HG03565 (cell line): ENCODE results near the gene TIAM2.
"Not testable (repeated sequence)": the region's sequence is repeated elsewhere in the genome, so short reads cannot be mapped to it uniquely, and the experiment has no call there.

ENCODE experiments used
- ATAC-seq: cut with Tn5 transposase; IDR thresholded peaks from one replicate; pipeline ENCODE4 v1.9.1; 2021; ENCODE audit warnings: mild to moderate bottlenecking, moderate library complexity; ENCODE audit not compliant: unreplicated experiment

Gene TIAM2

DNA sequence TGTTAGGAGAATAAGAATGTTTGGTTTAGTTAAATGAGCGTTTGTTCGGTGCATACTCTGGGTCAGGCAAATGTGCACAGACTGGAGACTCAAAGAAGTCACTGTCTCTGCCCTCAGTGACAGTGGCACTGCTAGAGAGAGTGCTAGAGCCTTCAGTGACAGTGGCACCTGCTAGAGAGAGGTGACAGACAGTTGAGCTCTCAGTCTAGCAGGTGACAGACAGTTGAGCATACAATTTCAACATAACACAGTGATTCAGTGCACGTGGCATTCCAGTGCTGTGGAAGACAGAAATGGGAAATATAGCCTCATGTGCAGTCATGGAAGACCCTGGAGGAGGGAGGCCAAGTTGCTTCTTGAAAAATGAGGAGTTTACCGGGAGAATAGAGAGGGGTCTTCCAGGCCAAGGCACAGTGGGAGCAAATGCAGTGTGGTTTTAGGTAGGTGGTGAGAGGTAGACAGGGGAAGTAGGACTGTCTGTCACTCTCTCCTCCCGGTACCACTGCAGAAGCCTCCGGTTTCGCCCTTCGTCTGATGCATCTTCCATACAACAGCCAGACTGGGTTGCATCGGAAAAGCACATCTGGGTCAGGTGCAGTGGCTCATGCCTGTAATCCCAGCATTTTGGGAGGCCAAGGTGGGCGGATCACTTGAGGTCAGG, 160.8 kb downstream of the TIAM2 start:
- ATAC-seq = no peak

DNA sequence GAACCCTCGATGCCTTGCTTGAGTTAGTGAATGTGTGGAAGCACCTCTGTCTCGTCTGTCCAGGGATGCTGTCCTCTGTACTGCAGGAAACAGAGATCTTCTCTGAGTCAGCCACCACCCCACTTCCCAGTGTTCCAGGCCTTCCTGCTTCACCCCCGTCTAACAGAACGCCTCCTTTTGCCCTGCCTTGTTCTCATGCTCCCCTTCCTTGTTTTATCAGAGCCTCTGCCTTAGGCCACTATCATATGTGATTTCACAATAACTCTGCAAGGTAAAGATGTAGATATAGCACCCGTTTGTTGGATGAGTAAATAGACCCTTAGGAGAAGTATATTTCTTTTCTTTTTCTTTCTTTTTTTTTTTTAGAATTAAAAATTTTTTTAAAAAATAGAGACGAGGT, 162.0 kb downstream of the TIAM2 start:
- ATAC-seq = no peak

DNA sequence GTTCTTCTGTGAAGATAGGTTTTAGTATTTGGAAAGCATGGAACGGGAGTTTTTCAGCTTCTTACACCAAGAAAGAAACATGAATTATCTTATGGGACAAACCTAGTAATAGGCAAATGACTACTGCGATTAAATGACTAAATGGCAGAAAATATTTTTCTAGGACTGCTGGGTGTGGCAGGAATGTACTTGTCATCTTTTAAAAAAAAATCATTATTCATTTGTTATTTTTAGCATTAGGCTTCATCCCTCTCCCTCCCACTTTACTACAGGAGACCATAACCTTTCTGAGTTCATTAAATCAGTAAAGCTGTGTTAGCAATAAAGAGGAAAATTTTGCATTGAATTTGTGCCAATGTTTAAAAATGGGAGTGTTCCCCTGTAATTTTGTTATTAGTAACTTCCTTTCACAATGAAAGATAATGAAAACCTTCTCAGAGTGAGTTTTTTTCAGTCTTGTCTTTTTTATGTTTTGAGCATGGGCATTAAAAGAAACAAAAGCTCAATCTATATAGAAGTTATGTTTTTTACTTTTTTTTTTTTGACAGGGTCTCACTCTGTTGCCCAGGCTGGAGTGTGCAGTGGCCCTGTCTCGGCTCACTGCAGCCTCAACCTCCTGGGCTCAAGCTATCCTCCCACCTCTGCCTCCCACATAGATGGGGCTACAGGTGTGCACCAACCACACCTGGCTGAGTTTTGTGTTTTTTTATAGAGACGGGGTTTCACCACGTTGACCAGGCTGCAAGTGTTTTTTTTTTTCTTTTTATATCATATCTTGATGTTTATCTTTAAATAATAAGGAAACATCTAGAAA, 163.1 kb downstream of the TIAM2 start:
- ATAC-seq = no peak

DNA sequence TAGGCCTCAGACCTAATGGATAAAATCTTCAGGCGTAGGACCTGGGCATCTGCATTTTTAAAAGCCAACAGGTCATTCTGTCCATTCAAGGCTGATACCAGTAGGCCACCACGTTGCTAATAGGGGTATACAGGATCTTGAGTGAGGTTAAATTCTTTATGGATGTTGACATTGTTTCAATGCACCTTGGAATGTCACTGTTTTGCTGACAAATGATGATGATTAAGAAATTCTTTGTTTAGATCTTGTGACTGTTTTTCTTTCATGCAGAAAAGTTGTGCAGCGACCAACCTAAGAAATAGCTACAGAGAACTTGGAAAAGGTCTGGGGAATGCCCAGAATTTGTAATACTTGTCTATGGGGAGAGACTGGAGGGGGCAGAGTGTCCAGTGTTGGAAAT, 167.6 kb downstream of the TIAM2 start:
- no peak for ATAC-seq

DNA sequence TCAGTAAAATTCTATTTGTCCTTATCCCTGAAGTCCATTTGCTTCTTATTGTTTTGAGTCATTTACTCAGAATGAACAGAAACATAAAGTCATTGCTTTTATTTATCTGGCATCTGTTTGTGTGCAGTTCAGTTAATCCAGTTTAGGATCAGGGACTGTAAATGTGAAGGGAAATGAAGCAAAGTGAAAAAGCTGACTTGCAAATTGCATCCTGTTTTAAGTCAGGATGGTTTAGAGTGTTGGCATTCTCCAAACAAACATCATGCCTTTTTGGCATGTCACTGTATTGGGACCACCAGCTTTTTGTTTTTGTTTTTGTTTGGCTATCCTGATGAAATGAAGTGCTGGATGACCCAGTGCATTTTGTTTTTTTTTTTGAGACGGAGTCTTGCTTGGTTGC, 168.5 kb downstream of the TIAM2 start:
- ATAC-seq = no peak

DNA sequence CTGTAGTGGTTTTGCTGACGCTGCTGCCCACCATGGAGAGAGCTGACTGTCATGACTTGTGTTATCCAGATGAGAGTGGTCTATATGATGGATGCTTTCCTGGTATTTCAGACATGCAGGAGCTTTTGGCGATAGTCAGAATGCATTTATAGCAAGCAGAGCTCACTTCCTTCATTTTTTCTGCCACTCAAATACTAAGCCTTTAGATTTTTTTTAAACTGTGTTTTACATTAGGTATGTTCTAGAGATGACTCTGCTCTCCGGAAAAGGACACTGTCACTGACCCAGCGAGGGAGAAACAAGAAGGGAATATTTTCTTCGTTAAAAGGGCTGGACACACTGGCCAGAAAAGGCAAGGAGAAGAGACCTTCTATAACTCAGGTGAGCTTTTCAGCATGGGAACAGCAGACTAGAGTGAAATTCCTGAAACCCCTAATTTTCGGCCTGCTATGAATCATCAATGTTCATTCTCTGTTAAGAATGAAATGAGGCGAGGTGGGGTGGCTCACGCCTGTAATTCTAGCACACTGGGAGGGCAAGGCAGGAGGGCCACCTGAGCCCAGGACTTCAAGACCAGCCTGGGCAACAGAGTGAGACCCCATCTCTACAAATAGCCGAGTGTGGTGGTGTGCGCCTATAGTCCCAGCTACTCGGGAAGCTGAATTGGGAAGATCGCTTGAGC, 170.1 kb downstream of the TIAM2 start:
- no peak for ATAC-seq

DNA sequence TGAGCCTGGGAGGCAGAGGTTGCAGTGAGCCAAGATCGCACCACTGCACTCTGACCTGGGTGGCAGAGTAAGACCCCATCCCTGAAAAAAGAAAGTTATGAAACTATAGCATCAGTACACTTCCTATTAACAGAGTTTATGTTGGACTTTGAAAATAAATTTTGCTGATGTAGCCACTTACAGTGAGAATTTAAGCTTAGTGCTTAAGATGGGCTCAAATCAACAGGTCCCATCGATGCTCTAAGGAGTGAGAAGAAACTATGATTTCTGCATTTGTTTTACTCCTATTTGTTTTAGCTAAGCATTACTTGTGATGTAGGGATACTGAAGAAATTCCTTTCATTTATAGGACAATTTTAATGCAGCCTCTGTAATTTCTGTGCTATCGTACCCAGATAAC, 175.4 kb downstream of the TIAM2 start:
- no peak for ATAC-seq

DNA sequence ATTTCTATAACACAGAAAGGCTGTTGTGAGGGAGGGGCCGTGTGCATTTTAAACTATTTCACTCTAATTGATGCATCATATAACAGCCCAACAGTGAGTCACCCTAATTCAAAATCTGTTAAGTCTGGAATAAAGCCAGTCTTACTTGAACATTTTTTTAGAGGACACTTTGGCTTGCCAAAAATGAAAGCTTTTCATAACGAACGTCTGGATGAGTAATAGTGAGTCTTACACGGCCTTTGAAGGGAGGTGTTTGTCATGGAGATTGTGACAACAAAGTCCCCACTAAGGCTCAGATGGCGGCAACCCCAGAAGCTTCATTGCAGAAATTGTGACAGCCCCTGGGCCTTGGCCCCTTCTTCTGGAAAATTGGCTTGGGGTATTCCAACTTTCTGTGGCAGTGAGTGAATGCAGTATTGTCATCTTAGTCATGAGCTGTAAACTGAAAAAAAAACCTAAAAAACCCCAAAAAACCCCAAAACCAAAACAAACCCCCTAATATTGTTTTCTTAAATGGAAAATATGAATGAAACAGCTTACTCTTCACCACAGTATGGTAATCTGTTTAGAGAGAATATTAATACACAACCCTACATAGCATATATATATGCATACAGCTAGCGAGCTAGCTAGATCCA, 176.1 kb downstream of the TIAM2 start:
- ATAC-seq = peak; percentile 76

DNA sequence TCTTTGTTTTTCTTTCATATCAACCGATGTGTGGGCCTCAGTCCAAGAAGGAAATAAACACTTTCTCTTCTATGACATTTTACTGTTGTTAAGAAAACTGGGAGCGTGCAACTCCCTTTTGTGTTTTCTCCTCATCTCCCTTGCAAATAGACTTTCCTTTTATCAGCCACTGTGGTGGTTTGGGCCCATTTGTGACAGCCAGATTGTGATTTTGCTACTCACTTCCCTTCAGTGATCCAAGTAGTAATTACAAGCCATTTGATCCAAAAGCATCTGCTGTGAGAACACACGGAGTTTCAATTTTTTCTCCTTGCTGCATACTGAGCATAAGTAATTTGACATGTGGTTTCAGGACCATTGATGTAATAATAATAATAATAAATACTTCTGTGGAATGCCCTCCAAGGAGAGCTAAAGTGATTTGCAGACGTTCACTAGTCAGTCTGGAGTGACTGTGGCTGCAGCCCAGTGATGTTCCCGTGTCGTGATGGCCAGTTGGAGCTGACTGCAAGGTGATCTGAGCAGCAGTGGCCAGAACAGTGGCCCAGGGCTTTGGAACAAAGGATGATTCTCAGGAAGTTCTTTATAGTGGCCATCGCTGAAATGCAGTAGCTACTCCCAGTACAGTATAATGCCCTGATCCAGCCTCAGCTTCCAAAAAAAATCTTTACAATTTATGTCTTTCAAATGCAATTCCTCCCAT, 176.8 kb downstream of the TIAM2 start:
- ATAC-seq = peak; percentile 0

DNA sequence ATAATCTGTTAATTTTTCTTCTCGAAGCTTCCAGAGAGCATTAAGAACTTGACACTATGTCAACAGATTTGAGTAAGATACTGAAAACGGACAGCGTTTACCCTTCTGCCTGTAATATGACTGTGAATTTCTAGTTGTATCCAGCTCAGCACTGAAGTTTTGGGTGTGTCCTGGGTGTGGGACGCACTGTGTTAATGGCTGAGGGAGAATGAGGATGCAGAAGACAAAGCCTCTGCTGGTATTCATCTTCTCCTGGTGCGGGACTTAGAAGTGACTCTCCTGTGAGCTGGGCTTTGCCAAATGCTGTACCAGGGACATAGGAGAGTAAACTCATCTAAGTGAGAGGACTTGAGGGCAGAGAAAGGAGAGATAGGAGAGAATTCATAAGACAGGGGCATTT, 178.4 kb downstream of the TIAM2 start:
- no peak for ATAC-seq

DNA sequence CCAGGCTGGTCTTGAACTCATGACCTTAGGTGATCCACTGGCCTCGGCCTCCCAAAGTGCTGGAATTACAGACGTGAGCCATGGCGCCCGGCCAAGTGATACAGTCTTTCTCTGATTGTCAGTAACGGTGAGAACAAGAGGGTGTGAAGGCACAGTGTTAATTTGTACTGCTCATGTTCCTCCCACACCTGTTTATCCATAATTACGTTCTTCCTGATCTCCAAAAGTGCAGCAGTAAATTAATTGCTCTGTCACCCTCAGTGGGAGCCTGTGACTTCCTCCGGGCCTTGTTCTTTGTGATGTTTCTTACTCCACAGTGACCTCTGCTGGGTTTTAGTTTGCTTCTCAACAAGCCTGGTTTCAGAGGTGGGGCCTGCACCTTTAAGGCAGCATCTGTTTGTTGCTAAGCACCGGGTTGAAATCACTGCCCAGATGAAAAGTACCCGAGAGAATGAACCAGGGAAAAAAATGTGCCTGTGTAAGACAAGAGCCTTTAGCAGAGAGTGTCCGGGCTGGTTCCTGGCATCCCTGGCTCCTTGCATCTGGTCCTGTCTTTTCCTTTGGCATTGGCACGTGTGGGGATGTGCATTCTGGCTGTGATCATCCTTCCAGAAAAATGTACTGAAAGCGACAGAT, 179.6 kb downstream of the TIAM2 start:
- peak; percentile 30 for ATAC-seq

DNA sequence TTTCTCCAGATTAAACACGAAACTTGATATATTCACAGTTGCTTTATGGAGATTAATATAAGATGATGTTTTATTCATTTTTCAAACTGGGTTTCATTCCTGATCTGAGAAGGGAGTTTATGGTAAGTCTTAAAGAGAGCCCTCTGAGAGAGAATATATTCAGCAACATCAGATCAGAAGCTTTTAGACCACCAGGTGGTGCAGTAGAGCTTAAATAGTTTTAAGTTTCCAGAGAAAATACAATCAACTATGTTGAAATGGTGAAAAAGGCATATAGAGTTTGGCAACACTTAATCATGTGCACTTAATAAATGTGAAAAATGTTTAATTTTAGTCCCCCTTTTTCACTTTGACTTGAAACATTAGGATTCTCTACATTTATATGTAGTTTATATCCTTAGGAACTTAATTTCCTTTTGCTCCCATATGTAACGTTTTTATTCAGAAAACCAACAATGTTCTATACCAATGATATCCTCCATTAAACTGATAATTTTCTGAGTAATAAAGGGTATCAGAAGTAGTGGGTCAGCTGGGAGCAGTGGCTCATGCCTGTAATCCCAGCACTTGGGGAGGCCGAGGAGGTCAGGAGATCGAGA, 182.3 kb downstream of the TIAM2 start:
- peak; percentile 21 for ATAC-seq

DNA sequence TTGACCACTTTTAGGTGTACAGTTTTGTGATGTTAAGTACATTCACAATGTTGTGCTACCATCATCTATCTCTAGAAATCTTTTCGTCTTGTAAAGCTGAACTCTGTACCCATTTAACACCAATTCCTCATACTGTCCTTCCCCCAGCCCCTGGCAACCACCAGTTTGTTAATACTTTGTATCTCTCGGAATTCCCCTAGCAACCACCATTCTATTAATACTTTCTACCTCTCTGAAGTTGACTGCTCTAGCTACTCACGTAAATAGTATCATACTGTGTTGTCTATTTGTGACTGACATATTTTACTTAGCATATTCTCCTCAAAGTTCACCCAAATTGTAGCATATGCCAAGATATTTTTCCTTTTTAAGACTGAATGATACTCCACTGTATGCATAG, 186.4 kb downstream of the TIAM2 start:
- peak; percentile 65 for ATAC-seq

DNA sequence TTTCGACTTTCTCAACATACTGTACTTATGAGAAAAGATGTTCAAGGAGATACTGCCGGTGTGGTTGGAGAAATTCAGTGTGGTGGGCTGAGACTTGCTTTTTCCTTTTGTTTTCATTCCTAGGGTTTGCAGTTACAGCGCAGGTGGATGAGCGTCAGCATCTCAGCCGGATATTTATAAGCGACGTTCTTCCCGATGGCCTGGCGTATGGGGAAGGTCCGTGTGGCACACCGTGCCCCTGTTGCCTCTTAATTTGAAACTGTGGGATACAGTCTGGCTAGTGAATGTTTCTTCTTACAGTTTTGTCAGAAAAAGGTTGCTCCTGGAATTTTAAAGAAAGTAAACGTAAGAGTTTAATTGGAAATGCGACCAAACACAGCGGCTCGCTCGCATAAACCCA, 187.0 kb downstream of the TIAM2 start:
- no peak for ATAC-seq

DNA sequence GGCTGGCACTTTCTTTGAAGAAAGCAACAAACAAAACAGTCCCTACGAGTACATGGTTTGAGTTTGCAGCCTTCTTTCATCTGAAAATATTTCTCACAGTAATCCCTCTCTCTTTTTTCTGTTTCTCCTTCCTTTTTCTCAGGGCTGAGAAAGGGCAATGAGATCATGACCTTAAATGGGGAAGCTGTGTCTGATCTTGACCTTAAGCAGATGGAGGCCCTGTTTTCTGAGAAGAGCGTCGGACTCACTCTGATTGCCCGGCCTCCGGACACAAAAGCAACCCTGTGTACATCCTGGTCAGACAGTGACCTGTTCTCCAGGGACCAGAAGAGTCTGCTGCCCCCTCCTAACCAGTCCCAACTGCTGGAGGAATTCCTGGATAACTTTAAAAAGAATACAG, 188.0 kb downstream of the TIAM2 start:
- ATAC-seq = peak; percentile 26

DNA sequence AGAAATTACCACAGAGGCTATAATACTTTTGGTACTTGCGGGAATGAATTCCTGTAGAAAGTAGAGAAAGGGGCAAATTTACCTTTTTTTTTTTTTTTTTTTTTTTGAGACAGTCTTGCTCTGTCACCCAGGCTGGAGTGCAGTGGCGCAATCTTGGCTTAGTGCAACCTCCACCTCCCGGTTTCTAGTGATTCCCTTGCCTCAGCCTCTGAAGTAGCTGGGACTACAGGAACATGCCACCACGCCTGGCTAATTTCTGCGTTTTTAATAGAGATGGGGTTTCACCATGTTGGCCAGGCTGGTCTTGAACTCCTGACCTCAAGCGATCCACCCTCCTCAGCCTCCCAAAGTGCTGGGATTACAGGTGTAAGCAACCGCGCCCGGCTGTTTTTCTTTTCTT, 189.9 kb downstream of the TIAM2 start:
- ATAC-seq = not testable (repeated sequence)

DNA sequence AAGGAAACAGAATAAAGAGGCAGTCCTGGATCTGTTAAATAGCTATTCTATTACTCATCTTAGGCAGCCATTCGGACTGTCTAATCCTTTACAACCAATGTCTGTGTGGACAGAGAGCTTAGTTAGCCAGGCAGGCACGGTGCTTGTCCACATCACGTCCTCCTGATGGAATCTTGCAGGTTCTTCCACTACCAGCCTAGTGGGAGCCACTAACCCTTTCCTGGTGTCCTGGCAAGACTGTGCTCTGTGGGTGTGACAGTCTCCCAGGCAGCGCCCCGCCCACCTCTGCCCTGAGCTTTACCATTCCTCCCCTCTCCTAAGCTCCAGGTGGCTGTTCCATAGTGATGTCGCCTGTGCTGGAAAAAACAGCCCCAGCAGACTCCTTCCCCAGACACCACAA, 190.4 kb downstream of the TIAM2 start:
- ATAC-seq = no peak

DNA sequence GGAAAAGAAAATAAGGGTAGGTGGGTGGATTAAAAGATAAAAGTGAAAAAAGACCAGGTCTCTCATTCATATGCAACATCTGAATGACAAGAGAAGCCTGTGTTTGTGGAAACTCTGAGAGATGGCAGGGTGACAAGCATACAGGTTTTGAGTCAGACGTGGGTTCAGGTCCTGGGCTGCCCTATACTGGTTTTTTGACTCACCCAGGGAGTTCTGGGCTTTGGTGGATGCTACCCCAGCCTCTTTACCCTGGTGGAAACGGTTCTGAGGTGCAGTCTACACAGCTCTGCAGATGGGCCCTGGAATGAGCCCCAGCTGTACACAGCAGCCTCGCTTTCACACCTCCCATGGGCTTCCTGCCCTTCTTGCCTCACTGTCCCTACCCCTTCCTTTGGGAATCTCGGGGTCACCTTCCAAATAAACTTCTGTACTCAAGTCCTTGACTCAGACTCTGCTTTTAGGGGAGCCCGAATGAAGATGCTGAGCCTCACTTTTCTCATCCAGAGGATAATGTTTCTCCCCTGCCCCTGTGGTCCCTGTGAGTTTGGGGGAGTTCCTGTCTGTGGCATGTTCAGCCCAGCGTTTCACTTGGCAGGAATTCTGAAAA, 191.0 kb downstream of the TIAM2 start:
- no peak for ATAC-seq

DNA sequence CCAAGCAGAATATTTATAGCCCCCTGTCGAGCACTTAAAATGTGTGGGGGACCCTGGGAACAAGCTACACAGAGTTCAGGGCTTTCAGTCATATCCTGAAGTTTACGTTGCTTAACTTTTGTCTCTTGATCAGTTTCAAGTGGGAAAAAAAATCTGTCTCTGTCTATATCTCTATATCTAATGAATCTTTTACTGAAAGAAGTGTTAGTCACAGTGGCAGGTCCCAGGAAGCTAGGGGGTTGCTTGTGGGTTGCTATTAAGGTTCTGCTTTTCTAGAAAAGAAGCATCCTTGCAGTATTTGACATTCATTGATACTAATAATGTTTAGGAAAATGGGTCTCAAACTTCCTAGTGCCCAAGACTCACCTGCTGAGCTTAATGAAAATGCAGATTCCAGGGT, 192.0 kb downstream of the TIAM2 start:
- ATAC-seq = no peak
